A673 (cell line): ENCODE results near the gene NOS3.

Source experiments
- EZH2 ChIP-seq: fragments of 200-600 bp; sonication (generic); IDR thresholded peaks from 2 replicates; pipeline ENCODE4 v1.6.1; 2017; ENCODE audit warnings: borderline replicate concordance, low read depth, mild to moderate bottlenecking, mixed read lengths, antibody characterized with exemption, low read length; ENCODE audit not compliant: poor library complexity, severe bottlenecking
- TF ChIP-seq, protein P1 (sequence below): fragments of 300-800, 200-600 bp; sonication (generic); conservative IDR thresholded peaks from 2 replicates; pipeline ENCODE4 v1.5.1; 2017; ENCODE audit warnings: low read depth, mild to moderate bottlenecking, antibody characterized with exemption, low read length, moderate library complexity, mixed read lengths

DNA sequence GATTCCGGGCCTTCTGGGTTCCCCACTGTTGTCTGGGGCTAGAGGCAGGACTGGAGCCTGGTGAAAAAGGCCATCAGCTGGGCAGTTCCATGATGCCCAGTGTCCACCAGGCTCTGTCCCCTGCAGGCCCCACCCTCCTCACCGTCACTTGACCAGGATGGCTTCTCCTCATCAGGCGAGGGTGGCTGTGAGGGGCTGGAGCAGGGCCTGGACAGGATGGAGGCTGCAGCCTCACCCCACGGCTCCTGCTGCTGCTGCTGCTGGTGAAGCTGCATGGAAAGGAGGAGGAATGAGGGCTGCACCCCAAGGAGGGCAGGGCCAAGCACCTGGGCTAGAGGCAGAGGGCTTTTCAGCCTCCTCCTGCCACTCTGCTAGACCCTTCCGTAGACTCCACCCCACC is 25.1 kb downstream of the NOS3 start:
- TF ChIP-seq, protein P1, sequence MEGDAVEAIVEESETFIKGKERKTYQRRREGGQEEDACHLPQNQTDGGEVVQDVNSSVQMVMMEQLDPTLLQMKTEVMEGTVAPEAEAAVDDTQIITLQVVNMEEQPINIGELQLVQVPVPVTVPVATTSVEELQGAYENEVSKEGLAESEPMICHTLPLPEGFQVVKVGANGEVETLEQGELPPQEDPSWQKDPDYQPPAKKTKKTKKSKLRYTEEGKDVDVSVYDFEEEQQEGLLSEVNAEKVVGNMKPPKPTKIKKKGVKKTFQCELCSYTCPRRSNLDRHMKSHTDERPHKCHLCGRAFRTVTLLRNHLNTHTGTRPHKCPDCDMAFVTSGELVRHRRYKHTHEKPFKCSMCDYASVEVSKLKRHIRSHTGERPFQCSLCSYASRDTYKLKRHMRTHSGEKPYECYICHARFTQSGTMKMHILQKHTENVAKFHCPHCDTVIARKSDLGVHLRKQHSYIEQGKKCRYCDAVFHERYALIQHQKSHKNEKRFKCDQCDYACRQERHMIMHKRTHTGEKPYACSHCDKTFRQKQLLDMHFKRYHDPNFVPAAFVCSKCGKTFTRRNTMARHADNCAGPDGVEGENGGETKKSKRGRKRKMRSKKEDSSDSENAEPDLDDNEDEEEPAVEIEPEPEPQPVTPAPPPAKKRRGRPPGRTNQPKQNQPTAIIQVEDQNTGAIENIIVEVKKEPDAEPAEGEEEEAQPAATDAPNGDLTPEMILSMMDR = no peak
- TF ChIP-seq EZH2 = no peak
